ENCODE results near the gene CAB39. TPM values are rescaled to one million over a fixed set of nuclear protein-coding genes. Genes with fewer than 3 reads are reported as not detected.

The CAB39 gene
- 10 to 100 TPM; 38.2 to 92.2 (median 56.5) TPM for polyA plus RNA-seq
- long read RNA-seq, donor 1, result 0 reads
- long read RNA-seq, donor 2, transcript CAB39-201 (9 exons, 3,826 nt), result major isoform, 6 of 6 reads
- long read RNA-seq, donor 2, partial matches to known transcripts, result 0 of 6 reads
- long read RNA-seq, donor 2, other reads (novel, unspliced or antisense), result 0 of 6 reads
- long read RNA-seq, donor 3, partial matches to known transcripts, result 50 of 57 reads
- long read RNA-seq, donor 3, other reads (novel, unspliced or antisense), result 0 of 57 reads
- long read RNA-seq, donor 4, result 0 reads
- long read RNA-seq, donor 5, partial matches to known transcripts, result 43 of 46 reads
- long read RNA-seq, donor 5, other reads (novel, unspliced or antisense), result 0 of 46 reads
- long read RNA-seq, donor 6, partial matches to known transcripts, result 0 of 5 reads
- long read RNA-seq, donor 6, other reads (novel, unspliced or antisense), result 0 of 5 reads
- long read RNA-seq, donor 7, result 0 reads
- long read RNA-seq, donor 8, result 0 reads
- long read RNA-seq, donor 9, partial matches to known transcripts, result 0 of 4 reads
- long read RNA-seq, donor 9, other reads (novel, unspliced or antisense), result 0 of 4 reads
- long read RNA-seq, donor 10, transcript CAB39-201 (9 exons, 3,826 nt), result major isoform, 16 of 20 reads
- long read RNA-seq, donor 10, partial matches to known transcripts, result 0 of 20 reads
- long read RNA-seq, donor 10, other reads (novel, unspliced or antisense), result 0 of 20 reads

DNA sequence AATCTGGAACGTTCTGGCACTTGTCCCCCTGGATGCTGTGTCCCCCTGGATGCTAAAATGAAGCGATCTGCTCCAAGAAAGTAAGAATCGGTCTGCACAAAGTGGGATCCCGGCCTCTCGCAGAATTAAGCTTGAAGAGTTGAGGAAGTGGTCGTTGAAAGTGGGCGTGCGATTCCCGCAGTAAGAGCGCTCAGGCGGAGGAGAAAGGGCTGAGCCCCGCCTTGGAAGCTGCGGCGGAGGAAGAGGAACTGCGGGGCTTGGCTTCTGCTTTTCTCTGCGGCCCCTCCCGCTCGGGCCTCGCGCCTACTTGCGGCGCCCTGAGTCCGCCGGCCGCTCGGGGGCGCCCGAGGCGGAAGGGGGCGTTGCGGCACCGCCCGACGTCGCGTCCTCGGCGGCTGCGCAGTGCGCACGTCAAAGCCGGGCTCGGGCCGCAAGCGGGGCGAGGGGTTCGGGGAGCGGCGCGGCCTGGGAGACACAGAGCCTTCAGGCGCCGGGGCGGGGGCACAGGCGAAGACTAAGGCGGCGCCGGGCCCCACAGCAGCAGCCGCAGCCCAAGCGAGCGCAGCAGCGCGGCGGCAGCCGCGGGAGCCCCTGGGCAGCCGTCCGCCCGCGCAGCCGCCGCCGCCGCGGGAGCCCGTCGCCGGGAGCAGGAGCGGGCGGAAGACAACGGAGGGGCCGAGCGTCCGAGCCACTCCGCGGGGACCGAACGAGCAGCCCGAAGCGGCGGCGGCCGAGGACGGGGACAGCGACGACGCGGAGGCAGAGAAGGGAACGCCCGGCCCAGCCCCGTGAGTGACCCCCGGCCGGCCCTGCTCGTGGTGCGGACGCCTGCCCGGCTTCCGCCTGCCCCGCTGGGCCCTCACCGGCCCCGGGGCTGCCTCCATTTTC lies at the start of gene CAB39:
CAB39 (plus strand) TSS at position 400 of the 888 bp plus-strand sequence. CDS start 47,160 bp downstream, outside the sequence.
- FAIRE-seq, result no peak
- WGBS, 3 donors, result 0% methylated on average over 40 to 110 of the region's 110 CpGs
- peak; percentile 86 to 95 for DNase-seq

DNA sequence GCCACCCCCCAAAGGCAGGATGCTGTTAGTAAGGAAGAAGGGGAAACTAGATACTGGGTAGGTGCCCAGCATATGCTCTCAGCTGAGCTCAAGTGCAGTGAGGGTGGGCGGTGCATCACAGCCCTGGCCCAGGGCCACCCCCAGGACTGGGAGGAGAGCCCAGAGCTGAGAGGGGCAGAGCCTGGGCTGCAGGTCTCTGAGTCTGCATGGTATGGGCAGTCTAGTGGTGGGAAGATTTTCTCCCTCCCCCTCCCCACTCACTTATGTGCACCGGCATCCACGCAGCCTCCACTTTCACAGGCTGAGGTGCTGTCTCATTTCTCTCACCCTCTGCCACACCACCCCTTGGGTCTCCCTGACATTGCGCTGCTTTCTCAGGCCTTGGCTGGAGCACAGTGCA lies 48.5 kb upstream of the CAB39 start:
- H3K27me3 ChIP-seq (ENCODE audit: control insufficient read depth in 3 of 3, insufficient read depth in 3 of 3, low read length in 3 of 3), result no peaks in the 10 kb centered on the region
- WGBS, 3 donors, result 59 to 92% (median 91%) methylated on average over 2 to 4 of the region's 4 CpGs
- FAIRE-seq (no peak), DNase-seq (no peak)
- H3K9me3 ChIP-seq (ENCODE audit: control insufficient read depth in 2 of 2, insufficient read depth in 1 of 2, low read depth in 1 of 2, low read length in 1 of 2), result no peaks in the 10 kb centered on the region
- no peaks in the 10 kb centered on the region for H3K36me3 ChIP-seq (ENCODE audit: control insufficient read depth in 3 of 3, insufficient read depth in 2 of 3, low read depth in 1 of 3, low read length in 3 of 3)
- H3K27ac ChIP-seq (ENCODE audit: low read depth in 1 of 3, low read length in 2 of 3), result no peak overlapping the region
- no peak overlapping the region for H3K4me3 ChIP-seq (ENCODE audit: low read depth in 1 of 3, low read length in 3 of 3)
- peaks cover 0 to 4% (median 0%) of the 10 kb centered on the region in 3 donors for H3K4me1 ChIP-seq (ENCODE audit: control insufficient read depth in 3 of 3, insufficient read depth in 2 of 3, low read depth in 1 of 3, low read length in 2 of 3)

More for the DNA sequence above, at the start of gene CAB39:
- peak within 1 kb of the TSS; percentile 85 to 99 (median 98) for H3K27ac ChIP-seq (ENCODE audit: low read depth in 1 of 3, low read length in 2 of 3)
- H3K4me1 ChIP-seq (ENCODE audit: control insufficient read depth in 3 of 3, insufficient read depth in 2 of 3, low read depth in 1 of 3, low read length in 2 of 3), result peaks cover 11 to 16% (median 11%) of the 10 kb centered on the region in 3 donors
- no peaks in the 10 kb centered on the region for H3K9me3 ChIP-seq (ENCODE audit: control insufficient read depth in 2 of 2, insufficient read depth in 1 of 2, low read depth in 1 of 2, low read length in 1 of 2)
- H3K27me3 ChIP-seq (ENCODE audit: control insufficient read depth in 3 of 3, insufficient read depth in 3 of 3, low read length in 3 of 3), result no peaks in the 10 kb centered on the region
- H3K36me3 ChIP-seq (ENCODE audit: control insufficient read depth in 3 of 3, insufficient read depth in 2 of 3, low read depth in 1 of 3, low read length in 3 of 3), result peaks cover 0 to 7% (median 0%) of the 10 kb centered on the region in 3 donors
- peak within 1 kb of the TSS; percentile 85 to 99 (median 98) for H3K4me3 ChIP-seq (ENCODE audit: low read depth in 1 of 3, low read length in 3 of 3)

DNA sequence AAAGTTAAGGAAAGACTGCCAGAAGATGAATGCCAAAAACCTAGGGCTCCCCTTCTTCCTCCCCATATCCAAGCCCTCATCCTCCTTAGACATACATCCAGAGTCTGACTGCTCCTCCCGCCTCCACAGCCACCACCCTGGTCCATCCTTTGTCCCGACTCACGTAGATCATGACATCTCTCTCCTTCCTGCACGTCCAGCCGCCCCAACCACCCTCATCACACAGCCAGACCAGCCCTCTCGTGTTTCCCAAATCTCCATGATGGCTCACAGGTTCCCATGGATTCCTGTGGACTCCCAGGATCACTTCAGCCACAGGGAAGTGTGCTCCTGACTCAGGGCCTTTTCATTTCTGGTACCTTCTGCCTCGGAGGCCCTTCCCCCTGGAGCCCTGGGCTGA lies 47.8 kb upstream of the CAB39 start:
- no peak overlapping the region for H3K4me3 ChIP-seq (ENCODE audit: low read depth in 1 of 3, low read length in 3 of 3)
- H3K4me1 ChIP-seq (ENCODE audit: control insufficient read depth in 3 of 3, insufficient read depth in 2 of 3, low read depth in 1 of 3, low read length in 2 of 3), result peaks cover 0 to 4% (median 0%) of the 10 kb centered on the region in 3 donors
- FAIRE-seq (no peak), DNase-seq (no peak)
- H3K9me3 ChIP-seq (ENCODE audit: control insufficient read depth in 2 of 2, insufficient read depth in 1 of 2, low read depth in 1 of 2, low read length in 1 of 2), result no peaks in the 10 kb centered on the region
- H3K27me3 ChIP-seq (ENCODE audit: control insufficient read depth in 3 of 3, insufficient read depth in 3 of 3, low read length in 3 of 3), result no peaks in the 10 kb centered on the region
- no peak overlapping the region for H3K27ac ChIP-seq (ENCODE audit: low read depth in 1 of 3, low read length in 2 of 3)
- no peaks in the 10 kb centered on the region for H3K36me3 ChIP-seq (ENCODE audit: control insufficient read depth in 3 of 3, insufficient read depth in 2 of 3, low read depth in 1 of 3, low read length in 3 of 3)
- WGBS, 3 donors, result 86 to 96% (median 93%) methylated on average over 7 of the region's 7 CpGs

DNA sequence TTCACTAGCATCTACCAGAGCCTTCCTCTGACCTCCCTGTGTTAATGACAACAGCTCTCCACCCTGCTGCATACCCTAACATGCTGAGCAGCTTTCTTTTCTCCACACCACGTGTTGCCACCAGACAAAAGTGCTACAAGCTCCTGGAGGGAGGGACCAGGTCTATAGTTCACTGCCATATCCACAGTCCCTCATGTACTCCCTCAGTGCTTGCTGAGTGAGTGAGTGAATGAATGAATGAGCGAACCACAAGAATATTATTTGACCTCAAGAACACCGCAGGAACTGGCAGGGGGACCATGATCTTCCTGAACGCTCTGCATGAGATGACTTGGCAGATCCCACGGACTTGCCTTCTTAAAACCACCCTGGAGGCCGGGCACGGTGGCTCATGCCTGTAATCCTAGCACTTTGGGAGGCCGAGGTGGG lies 47.4 kb upstream of the CAB39 start:
- Histone ChIP-seq H3K9me3 (ENCODE audit: control insufficient read depth in 2 of 2, insufficient read depth in 1 of 2, low read depth in 1 of 2, low read length in 1 of 2) (no peaks in the 10 kb centered on the region), H3K36me3 (ENCODE audit: control insufficient read depth in 3 of 3, insufficient read depth in 2 of 3, low read depth in 1 of 3, low read length in 3 of 3) (no peaks in the 10 kb centered on the region), H3K27me3 (ENCODE audit: control insufficient read depth in 3 of 3, insufficient read depth in 3 of 3, low read length in 3 of 3) (no peaks in the 10 kb centered on the region), H3K4me3 (ENCODE audit: low read depth in 1 of 3, low read length in 3 of 3) (no peak overlapping the region), H3K4me1 (ENCODE audit: control insufficient read depth in 3 of 3, insufficient read depth in 2 of 3, low read depth in 1 of 3, low read length in 2 of 3) (peaks cover 0 to 4% (median 0%) of the 10 kb centered on the region in 3 donors), H3K27ac (ENCODE audit: low read depth in 1 of 3, low read length in 2 of 3) (no peak overlapping the region)
- DNase-seq (no peak), FAIRE-seq (no peak)
- WGBS, 3 donors, result 64 to 81% (median 74%) methylated on average over 8 of the region's 8 CpGs

DNA sequence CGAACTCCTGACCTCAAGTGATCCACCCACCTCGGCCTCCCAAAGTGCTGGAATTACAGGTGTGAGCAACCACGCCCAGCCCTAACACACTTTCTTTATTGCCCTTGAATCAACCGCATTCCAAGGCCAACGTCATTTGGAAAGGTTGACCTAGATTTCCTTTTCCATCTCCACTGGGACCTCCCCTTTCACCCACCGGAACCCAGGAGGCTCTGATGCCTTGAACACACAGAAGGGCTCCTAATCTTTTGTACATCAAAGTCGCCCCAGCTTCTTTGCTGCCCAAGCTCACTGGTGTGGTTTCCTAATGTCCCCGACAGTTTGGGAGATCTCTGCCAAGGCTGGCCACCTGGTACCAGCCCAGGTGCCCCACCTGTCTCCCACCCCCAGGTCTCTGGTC lies 46.2 kb upstream of the CAB39 start:
- 35 to 70% (median 49%) methylated on average over 8 of the region's 8 CpGs for WGBS, 3 donors
- FAIRE-seq (no peak), DNase-seq (peak; percentile 14 to 20)
- Histone ChIP-seq H3K4me1 (ENCODE audit: control insufficient read depth in 3 of 3, insufficient read depth in 2 of 3, low read depth in 1 of 3, low read length in 2 of 3) (peaks cover 0 to 5% (median 4%) of the 10 kb centered on the region in 3 donors), H3K36me3 (ENCODE audit: control insufficient read depth in 3 of 3, insufficient read depth in 2 of 3, low read depth in 1 of 3, low read length in 3 of 3) (no peaks in the 10 kb centered on the region), H3K9me3 (ENCODE audit: control insufficient read depth in 2 of 2, insufficient read depth in 1 of 2, low read depth in 1 of 2, low read length in 1 of 2) (no peaks in the 10 kb centered on the region), H3K4me3 (ENCODE audit: low read depth in 1 of 3, low read length in 3 of 3) (no peak overlapping the region), H3K27ac (ENCODE audit: low read depth in 1 of 3, low read length in 2 of 3) (no peak overlapping the region), H3K27me3 (ENCODE audit: control insufficient read depth in 3 of 3, insufficient read depth in 3 of 3, low read length in 3 of 3) (no peaks in the 10 kb centered on the region)

DNA sequence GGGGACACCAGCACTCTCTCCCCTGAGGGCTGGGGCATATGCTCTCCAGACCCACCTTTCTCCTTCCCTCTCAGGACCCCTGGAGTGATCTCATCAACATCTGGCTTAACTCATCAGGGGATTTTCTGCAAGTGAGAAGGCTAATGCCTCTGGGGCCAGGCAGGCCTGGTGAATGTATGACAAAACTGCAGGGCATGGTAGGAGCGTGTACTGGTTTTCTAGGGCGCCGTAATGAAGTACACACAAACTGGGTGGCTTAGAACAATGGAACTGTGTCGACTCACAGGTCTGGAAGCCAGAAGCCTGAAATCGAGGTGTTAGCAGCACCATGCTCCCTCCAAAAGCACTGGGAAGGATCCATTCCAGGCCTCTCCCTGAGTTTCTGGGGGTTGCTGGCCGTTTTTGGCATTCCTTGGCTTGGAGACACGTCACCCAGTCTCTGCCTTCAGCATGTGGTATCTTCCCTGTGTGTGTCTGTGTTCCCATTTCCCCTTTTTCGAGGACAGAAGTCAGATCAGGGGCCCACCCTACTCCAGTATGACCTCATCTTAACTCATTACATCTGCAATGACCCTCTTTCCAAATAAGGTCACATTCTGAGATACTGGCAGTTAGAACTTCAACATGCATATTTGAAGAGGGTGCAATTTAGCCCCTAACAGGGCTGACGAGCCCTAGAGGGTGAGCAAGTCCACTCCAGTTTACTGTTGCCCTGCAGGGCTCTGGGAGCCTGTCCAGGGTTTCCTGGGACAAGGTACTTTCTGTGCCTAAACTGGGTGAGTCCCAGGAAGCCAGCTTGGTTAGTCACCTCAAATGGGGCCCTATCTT lies 45.5 kb upstream of the CAB39 start:
- no peaks in the 10 kb centered on the region for H3K27me3 ChIP-seq (ENCODE audit: control insufficient read depth in 3 of 3, insufficient read depth in 3 of 3, low read length in 3 of 3)
- peaks cover 0 to 6% (median 4%) of the 10 kb centered on the region in 3 donors for H3K4me1 ChIP-seq (ENCODE audit: control insufficient read depth in 3 of 3, insufficient read depth in 2 of 3, low read depth in 1 of 3, low read length in 2 of 3)
- FAIRE-seq, result no peak
- 67 to 82% (median 77%) methylated on average over 9 of the region's 9 CpGs for WGBS, 3 donors
- H3K36me3 ChIP-seq (ENCODE audit: control insufficient read depth in 3 of 3, insufficient read depth in 2 of 3, low read depth in 1 of 3, low read length in 3 of 3), result no peaks in the 10 kb centered on the region
- no peak overlapping the region for H3K4me3 ChIP-seq (ENCODE audit: low read depth in 1 of 3, low read length in 3 of 3)
- no peak for DNase-seq
- H3K27ac ChIP-seq (ENCODE audit: low read depth in 1 of 3, low read length in 2 of 3), result no peak overlapping the region
- H3K9me3 ChIP-seq (ENCODE audit: control insufficient read depth in 2 of 2, insufficient read depth in 1 of 2, low read depth in 1 of 2, low read length in 1 of 2), result no peaks in the 10 kb centered on the region

DNA sequence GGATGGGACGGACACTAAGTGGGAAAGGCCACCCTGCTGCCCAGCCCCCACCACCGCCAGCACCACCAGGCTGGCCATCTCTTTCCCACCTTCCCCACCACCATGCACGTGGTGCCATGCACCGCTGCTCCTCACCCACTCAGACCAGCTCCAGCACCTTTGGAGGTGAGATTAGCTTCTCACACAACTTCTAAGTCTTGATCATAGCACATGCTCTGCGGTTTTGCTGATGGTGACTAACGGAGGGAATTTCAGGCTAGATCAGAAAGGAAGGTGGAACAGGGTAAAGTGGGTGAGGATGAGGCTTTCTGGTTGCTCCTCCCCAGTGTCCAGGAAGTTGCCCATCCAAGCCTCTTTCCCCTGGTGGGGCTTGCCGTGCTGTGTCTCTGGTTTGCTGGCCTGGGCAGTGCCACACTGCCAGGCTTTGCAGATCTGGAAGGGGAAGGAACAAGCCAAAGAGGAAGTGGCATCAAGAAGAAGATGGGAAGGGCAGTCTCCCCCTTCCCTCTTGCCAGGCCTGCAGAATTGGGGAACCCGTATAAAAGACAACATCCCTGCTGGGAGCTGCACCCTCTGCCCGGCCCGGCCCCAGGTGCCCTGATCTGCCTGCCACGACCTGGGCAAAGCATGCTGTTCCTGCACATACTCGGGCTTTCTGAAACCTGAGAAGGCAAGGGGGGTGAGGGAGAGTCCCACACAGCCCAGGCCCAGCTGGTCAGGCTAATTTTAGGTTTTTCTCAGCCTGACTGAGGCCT lies 44.3 kb upstream of the CAB39 start:
- no peaks in the 10 kb centered on the region for H3K9me3 ChIP-seq (ENCODE audit: control insufficient read depth in 2 of 2, insufficient read depth in 1 of 2, low read depth in 1 of 2, low read length in 1 of 2)
- no peaks in the 10 kb centered on the region for H3K27me3 ChIP-seq (ENCODE audit: control insufficient read depth in 3 of 3, insufficient read depth in 3 of 3, low read length in 3 of 3)
- peak overlapping the region in 1 of 3 donors; percentile 51 for H3K27ac ChIP-seq (ENCODE audit: low read depth in 1 of 3, low read length in 2 of 3)
- 70 to 84% (median 78%) methylated on average over 12 of the region's 12 CpGs for WGBS, 3 donors
- FAIRE-seq (no peak), DNase-seq (no peak)
- no peaks in the 10 kb centered on the region for H3K36me3 ChIP-seq (ENCODE audit: control insufficient read depth in 3 of 3, insufficient read depth in 2 of 3, low read depth in 1 of 3, low read length in 3 of 3)
- H3K4me3 ChIP-seq (ENCODE audit: low read depth in 1 of 3, low read length in 3 of 3), result no peak overlapping the region
- peaks cover 0 to 6% (median 4%) of the 10 kb centered on the region in 3 donors for H3K4me1 ChIP-seq (ENCODE audit: control insufficient read depth in 3 of 3, insufficient read depth in 2 of 3, low read depth in 1 of 3, low read length in 2 of 3)
